ENCODE data around the gene NCAPD3.

- TF ChIP-seq NR2C2 (CRISPR knock-in tag; IDR thresholded peaks at IDR 0.05; ENCODE audit: borderline replicate concordance), result no peak
- no peak for TF ChIP-seq CTCF (CRISPR knock-in tag; IDR thresholded peaks at IDR 0.05)
Measured at GRCh38 chr11:134134167-134134566, 89.6 kb downstream of the NCAPD3 start.
